HG03521 (cell line): ENCODE measurements around the gene MICOS13.
"Not testable (repeated sequence)": the region's sequence is repeated elsewhere in the genome, so short reads cannot be mapped to it uniquely, and the experiment has no call there.

Experiments used
- ATAC-seq: cut with Tn5 transposase; IDR thresholded peaks from one replicate; pipeline ENCODE4 v1.9.1; 2021; ENCODE audit warnings: mild to moderate bottlenecking, moderate library complexity; ENCODE audit not compliant: unreplicated experiment

MICOS13 gene, protein sequence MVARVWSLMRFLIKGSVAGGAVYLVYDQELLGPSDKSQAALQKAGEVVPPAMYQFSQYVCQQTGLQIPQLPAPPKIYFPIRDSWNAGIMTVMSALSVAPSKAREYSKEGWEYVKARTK

DNA sequence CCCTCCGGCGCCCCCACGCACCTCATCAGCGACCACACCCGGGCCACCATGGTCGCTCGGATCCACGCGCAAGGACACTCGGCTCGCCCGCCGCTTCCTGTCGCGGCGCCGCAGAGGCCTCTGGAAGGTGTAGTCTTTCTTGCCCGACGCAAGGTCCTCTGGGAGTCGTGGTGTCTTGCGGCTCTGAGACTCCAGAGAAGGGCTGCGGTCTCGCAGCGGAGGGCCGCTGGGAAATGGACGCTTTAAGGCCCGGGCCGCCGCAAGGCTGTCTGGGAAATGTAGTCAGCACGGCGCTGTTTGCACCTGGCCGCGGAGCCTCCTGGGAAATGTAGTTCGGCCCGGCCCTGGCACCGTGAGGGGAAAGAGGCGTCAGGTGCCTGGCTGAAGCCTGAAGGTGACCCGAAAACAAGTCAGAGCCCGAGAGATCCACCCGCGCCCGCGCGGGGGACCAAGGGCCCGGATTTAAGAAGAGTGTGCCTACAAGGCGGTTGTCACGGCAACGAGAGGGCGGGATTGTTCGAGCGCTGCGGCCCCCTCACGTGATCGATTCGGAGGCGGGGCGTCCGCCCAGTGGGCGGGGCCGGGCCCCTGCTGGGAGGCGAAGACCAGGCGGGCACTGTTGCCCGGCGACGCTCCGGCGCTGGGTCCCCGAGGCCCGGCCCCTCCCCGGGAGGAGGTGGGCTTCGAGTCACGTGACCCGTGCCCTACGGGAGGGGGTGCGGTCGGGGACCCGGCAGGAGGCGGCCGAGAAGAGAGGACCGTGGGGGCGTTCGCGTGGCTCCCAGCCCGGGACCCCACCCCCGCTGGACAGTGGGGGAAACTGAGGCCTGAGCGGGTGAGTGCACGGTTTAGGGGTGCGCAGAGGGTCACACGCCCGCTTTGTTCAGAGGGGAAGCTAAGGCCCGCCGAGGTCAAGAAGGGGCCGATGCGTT, at the start of gene MICOS13, which contains the start of gene HSD11B1L:
MICOS13 (minus strand) TSS at position 80 of the 932 bp plus-strand sequence; CDS start at position 50, 30 bp downstream.
HSD11B1L (plus strand) TSS at position 591 of the 932 bp plus-strand sequence. CDS start 3,806 bp downstream, outside the sequence.
- peak; percentile 83 for ATAC-seq

DNA sequence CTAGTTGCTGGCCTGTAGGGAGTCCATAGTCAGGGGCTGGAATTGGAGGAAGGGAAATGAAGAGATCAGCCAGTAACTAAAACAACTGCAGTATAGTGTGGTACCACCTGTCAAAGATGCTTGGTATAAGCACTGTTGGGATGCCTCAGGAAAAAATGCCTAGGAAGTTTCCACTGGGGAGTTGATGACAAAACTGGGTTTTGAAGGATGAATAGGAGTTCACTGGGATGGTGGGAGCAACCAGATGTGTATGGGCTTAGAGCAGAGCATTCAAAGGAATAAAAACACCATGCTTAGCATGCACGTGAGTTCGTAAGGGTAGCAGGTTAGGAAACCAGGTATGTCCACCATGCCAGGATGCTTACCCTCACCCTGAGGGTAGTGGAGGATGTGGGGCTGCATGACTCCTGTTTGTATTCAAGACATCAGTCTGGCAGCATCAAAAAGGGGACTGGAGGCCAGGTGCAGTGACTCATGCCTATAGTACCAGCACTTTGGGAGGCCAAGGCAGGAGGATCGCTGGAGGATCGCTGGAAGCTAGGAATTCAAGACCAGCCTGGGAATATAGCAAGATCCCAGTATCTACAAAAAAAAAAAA, 47.2 kb upstream of the MICOS13 start:
- ATAC-seq: no peak

DNA sequence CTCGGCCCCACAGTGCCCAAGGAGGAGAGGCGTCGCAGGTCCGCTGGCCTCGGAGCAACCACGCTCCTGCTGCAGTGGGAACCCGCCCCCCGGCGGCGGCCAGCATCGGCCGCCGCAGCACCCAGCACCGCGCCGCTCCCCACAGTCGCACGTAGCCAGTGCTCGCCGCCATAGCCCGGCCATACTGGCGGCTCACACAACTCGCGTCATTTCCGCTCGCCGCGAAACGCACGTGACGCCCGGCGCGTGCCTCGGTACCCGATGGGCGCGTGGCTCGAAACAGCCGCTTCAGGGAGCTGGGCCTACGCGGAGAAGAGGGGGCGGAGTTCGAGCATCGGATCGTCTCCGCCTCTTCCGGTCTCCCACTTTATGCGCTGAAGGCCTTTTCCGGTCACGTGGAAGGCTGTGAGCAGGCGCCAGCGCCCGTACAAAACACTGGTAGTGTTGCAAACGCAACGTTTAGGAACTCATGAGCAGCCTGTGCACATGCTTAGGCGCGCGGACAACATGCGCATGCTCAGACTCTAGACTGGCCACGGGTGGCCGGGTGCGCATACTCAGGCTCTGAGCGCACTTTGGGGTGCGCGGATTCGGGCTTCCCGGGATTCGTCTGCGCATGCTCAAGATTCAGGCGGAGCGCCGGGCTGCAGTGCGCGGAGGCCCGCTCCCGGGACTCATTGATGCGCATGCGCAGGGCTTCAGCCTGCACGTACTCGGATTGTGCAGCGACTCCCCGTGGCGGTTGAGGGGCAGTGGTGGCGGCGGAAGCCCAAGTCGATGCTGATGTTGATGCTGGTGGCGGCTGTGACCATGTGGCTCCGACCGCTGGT, 39.9 kb upstream of the MICOS13 start, which contains the start of the genes CATSPERD and LONP1:
CATSPERD (plus strand) TSS at position 677 of the 830 bp plus-strand sequence; CDS start at position 778, 101 bp downstream.
LONP1 (minus strand) TSS at position 186 of the 830 bp plus-strand sequence; CDS start at position 172, 14 bp downstream.
- ATAC-seq: peak; percentile 78

DNA sequence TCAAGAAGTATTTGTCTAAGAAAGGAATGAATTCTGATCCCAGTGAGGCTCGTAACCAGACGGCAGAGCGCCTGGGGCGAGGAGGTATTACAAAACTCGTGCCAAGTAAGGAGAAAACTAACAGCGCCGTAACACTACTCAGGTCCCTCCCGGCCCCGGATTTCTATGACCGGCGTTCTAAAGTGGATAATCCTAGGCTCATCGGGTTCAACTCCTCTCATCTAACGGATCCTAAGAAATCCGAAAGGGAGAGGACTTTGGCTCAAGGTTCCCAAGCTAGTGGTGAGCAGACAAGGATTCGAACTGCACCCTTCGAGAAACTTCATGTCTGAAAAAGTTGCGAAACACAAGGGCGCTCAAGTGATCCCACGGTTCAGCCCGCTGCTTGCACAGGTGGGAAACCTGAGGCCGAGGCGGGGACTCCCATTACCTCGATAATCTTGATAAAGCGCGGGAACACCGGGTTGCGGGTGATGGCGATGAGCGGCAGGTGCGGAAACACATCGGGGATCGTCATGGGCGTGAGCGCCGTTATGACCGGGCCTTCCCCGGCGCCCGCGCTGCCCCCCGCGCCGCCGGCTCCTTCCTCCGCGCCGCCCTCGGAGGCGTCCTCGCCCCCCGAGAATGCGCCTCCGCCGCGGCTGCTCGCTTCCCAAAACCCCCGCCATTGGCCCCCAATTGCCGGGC, 39.1 kb upstream of the MICOS13 start:
- no peak for ATAC-seq

DNA sequence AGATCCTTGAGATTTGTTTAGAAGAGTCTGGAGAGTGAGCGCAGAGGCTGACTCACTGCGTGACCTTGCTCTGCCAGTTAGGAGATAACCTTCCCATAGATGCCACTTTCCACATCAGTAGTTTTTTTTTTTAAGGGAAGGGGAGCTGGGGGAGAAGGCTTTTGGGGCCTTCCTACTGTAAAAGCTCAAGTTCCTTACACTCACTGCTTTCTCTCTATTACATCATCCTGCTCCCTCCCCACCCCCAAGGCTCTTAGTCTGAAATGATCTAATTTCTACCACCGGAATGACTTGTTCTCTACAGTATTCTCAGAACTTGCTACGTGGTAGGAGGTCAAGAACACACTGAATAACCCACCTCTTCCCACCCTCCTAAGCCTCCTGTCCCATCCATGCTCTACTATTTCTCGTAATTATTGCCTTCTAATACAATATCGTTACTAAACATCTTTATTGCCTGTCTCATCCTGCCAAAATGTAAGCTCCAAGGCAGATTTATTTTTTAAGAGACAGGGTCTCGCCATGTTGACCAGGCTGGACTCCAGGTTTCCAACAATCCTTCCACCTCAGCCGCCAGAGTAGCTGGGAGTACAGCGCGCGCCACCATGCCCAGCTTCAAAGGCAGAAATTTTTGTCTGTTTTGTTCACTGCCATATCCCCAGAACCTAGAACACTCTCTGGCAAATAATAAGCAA, 38.4 kb upstream of the MICOS13 start:
- no peak for ATAC-seq

DNA sequence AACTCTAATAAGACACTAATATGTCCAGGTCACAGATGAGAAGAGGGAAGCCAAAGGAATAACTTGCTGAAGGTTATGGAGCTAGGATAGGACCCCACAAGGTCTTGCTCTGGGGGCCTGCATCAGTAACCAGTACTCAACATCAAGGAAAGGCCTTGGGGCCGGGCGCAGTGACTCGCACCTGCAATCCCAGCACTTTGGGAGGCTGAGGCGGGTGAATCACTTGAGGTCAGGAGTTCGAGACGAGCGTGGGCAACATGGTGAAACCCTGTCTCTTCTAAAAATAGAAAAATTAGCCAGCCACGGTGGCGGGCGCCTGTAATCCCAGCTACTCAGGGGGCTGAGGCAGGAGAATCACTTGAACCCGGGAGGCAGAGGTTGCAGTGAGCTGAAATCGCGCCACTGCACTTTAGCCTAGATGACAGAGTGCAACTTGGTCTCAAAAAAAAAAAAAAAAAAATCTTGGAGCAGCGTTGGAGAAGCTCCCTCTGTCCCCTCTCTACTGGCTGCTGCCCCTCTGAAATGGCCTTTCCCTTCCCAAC, 37.8 kb upstream of the MICOS13 start:
- no peak for ATAC-seq

DNA sequence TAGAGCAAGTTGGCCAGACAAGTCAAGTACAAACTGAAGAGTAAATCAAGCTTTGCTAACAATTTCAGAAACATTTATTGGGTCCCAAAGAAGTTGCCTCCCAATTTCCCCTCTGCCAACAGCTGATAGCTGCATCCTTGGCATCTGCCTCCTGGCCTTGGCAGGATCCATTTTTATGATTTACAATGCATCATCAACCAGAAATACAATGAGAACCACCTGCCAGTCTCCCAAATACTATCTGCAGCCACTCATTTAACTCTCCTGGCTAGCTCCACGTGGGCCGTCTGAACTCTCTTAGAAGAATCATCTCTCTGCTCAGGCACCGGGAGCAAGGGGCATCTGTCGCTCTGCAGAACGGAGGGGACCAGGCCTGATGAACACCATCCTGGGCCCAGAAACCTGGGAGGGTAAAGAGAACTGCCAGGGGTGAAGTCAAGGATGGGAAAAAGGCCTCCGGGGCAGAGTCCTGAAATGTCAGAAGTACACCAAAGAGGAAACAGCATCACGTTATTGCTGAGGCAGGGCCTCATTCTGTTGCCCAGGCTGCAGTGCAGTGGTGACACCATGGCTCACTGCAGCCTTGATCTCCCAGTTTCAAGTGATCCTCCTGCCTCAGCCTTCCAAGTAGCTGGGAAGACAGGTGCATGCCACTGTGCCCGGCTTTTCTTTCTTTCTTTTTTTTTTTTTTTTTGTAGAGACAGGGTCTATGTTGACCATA, 37.1 kb upstream of the MICOS13 start:
- ATAC-seq: no peak

DNA sequence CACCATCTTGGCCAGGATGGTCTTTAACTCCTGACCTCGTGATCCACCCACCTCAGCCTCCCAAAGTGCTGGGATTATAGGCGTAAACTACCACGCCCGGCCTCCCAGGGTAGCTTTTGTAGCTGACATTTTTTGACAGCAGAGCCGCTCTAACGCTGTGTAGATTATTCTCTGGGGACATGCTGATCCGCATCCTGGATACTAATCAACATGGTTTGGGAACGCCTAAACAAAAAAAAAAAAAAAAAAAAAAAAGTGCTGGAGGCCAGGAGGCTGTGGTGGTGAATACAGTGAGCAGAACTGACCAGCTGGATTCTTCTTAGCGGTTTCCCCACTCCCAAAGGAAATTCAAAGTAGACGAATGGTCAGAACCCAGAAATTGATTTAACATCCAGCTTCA, 34.5 kb upstream of the MICOS13 start:
- no peak for ATAC-seq

DNA sequence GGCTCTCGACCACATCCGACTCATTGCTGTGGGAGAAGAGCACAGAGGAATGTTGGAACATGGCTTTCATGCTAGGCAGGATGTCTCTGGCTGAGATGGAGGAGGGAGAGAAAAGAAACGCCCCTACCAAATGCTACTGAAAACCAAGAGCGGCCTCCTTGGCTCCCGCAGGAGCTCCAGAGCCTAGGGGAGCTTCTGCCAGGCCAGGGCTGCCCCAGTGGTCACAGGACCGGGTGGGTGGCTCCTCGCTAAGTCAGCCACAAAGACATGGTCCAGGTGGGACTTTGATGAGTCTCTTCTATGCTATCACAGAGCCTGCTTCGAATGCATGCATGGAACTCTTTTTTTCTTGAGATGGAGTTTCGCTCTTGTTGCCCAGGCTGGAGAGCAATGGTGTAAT, 32.9 kb upstream of the MICOS13 start:
- no peak for ATAC-seq

DNA sequence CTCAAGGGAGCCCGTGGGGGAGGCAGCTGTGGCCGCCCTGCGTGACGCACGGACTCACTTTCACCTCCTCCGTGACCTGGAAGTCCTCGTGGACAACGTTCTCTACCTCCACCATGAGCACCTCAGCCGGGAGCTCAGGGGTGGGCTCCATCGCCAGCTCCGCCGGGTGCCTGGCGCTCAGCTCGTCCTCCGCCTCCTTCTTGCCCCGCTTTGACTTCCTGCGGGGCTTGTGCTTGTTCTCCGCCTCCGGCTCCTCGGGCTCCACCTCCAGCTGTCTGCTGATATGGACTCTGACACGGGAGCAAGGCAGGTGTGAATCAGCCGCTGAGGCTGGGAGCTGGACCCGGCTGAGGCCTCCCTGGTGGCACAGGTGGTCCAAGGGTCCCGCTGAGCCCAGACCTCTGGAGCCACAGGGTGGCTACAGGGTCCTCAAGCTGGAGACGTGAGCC, 31.4 kb upstream of the MICOS13 start:
- no peak for ATAC-seq

DNA sequence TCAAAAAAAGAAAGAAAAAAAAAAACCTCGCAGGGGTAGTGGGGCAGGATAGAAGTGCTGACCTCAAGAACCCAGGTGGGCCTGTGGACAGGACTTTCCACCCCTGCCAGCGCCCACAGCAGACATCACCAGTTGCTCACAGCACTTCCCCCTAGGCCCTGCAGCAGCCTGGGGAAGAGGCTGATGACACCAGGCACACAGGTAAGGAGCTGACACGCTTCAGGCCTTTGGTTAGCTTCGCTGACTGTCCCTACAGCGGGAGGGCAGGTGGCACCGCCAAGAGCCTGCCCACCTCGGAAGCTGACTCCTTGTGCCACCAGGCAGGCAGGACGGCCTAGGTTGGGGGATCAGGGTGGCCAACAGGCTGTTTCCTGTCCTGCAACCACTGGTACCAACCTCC, 30.7 kb upstream of the MICOS13 start:
- no peak for ATAC-seq

DNA sequence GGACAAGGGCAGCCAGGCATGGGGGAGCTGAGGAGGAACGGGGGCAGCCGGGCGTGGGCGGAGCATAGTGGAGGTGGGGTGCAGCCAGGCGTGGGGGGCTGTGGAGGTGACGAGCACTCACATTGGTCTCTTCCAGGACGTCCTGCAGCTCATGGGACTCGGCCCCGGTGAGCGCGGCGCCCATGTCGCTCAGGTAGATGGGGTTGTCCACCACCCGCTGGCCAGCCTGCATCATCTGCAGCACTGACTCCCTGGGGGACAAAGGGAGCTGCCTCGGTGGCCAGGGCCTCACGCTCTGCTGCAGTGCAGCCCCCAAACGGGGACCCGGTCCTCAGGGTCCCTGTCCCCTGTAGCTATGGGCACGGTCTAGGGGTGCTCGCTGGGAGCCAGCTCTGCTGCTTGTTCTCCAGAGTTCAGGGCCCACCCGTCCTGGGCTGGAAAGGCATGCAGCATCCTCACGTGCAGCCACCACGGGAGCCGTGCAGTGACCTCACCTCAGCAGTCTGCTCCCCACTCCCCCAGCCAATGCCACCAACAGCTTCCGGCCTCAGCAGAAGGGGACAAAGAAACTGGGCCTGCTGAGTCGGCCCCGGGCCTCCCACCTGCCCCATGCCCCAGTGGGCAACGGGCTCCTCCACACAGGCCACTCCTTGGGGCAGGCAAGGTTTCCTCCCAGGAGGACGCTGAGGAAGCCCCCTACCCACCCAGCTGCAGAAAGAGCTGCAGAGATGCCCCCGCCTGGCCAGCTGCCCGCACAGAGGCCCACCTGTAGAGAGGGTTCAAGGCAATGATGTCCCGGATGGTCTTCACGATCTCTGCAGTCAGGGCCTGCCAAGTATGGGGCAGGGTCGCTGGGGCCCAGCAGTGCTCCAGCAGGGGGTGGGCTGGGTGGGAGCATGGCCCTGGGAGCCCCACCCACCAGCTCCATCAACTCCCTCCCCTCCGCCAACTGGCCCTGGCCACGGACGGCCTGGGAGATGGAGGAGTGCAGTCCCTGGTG, 27.6 kb upstream of the MICOS13 start:
- ATAC-seq: no peak

DNA sequence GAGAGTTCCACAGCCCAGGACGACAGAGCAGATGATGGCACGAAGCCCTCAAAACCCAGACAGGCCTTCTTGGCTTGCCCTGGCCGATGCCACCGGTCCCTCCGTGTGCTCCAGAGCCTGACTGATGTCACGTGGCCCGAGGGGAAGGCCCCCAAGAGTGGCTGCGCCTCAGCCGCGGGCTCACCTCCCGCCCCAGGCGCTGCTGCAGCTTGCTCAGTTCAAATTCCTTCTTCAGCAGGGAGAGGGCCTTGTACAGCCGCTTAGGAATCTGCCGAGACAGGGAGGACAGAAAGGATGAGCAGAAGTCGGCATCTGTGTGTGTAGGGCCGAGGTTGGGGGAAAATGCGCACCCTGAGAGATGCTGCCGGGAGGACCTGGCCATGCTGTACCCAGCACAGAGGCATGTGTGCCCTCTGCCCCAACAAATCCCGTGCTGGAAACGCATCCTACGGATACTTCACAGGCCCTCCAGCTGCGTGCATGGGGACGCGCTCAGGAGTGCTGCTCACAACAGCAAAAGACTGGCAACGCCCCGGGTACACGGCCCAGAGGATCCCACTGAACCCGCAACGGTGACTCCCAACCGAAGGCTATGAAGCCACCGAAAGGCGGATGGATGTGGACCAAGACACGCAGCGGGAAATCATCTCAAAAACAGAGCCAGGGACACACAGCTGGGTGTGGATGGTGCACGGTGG, 26.7 kb upstream of the MICOS13 start:
- no peak for ATAC-seq

DNA sequence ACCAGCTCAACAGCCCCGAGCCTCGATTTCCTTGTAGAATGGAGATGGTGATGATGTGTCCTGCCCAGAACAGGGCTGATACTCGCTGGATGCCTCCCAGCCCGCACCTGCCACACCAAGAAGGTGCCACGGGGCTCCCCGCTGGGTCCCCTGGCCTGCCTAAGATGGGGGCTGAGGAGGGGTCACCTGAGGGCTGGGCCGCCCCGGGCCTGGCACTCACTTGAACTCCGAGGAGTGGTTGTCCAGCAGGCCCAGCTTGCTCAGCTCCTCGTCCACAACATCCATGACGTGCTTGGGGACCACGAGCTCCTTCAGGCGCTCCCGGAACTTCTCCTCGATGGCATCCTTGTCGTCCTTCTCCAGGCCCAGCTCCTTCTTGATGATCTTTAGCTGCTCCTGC, 25.2 kb upstream of the MICOS13 start:
- ATAC-seq: no peak

DNA sequence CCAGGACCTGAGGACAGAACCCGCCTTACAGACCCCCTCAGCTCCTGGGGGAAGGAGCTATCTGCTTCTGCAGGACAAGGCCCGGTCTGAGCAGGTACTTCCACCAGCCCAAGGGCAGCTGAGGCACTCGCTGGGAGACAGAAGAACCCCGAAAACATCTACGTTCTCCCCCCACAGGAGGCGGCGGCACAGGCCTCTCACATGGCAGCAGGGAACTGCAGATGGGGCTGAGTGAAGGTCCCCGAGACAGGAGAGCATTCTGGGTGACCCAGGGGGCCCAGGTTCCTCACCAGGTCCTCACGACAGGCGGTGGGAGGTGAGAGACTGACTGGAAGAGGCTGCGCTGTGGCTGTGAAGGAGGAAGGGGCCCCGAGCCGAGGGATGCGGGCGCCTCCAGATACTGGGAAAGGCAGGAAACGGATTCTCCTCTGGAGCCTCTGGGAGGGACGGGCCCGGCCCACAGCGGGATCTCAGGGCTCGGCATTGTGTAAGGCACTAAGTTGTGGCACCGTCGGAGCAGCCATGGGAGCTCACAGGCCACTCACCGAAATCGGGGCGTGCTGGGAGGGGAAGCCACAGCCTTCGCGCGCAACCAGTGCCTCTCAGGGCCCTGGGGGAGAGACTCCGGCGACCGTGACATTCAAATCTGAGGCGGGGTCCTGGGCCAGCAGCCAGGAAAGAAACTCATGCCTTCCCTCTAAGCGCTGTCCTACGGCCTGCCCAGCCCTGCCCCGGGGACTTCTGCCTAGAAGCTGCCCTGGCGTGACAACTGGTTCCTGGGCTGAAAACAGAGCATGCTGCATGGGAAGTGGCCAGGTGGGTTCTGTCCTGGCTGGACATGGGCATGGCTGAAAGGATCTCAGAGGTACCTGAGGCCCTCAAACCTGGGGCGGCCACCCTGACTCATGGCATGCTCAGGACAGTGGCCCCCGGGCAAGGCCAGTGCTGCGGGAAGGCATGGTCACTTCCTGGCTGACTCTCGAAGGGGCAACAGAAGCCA, 23.8 kb upstream of the MICOS13 start:
- ATAC-seq: no peak

DNA sequence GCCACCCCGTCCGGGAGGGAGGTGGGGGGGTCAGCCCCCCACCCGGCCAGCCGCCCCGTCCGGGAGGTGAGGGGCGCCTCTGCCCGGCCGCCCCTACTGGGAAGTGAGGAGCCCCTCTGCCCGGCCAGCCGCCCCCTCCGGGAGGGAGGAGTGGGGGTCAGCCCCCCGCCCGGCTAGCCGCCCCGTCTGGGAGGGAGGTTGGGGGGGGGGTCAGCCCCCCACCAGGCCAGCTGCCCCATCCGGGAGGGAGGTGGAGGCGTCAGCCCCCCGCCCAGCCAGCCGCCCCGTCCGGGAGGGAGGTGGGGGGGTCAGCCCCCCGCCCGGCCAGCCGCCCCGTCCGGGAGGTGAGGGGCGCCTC, 21.7 kb upstream of the MICOS13 start:
- ATAC-seq: not testable (repeated sequence)
